K562 (cell line): Measurements from ENCODE around the gene ACACB. TPM values are rescaled to one million over a fixed set of nuclear protein-coding genes. Genes with fewer than 3 reads are reported as not detected.
A peak's percentile ranks its signal among the peaks of the same experiment; 100 is the strongest.

Experiments
- BHLHE40 ChIP-seq: IDR thresholded peaks from 2 replicates; pipeline ENCODE4 v1.6.1; 2011; ENCODE audit warnings: low read length, improper control_type of control experiment
- CHAMP1 ChIP-seq: fragments of 450-650 bp; IDR thresholded peaks from 2 replicates; pipeline ENCODE4 v1.6.1; 2016; ENCODE audit warnings: mild to moderate bottlenecking
- DNMT1 ChIP-seq: fragments of 450-650 bp; IDR thresholded peaks from 2 replicates; pipeline ENCODE4 v1.6.1; 2016; ENCODE audit warnings: antibody characterized with exemption, mild to moderate bottlenecking
- MGA ChIP-seq: fragments of 450-650 bp; IDR thresholded peaks from 2 replicates; pipeline ENCODE4 v1.6.1; 2016; ENCODE audit warnings: mild to moderate bottlenecking, moderate library complexity
- PRPF4 ChIP-seq: fragments of 200-400 bp; formaldehyde crosslinking; IDR thresholded peaks from one replicate; pipeline ENCODE4 v1.6.1; 2017; ENCODE audit warnings: low read length, low read depth, mild to moderate bottlenecking; ENCODE audit not compliant: insufficient read depth, poor library complexity, severe bottlenecking
- ZBTB17 ChIP-seq: fragments of 450-650 bp; formaldehyde crosslinking; IDR thresholded peaks from 2 replicates; pipeline ENCODE4 v1.4.0; 2020; ENCODE audit warnings: mild to moderate bottlenecking
- ZBTB2 ChIP-seq: fragments of 450-650 bp; IDR thresholded peaks from 2 replicates; pipeline ENCODE4 v1.6.1; 2016; ENCODE audit warnings: antibody characterized with exemption
- ZNF77 ChIP-seq: fragments of 250-450 bp; sonication (Bioruptor Pico); IDR thresholded peaks from 2 replicates; pipeline ENCODE4 v1.5.0; 2020
- polyA plus RNA-seq, 8 experiments: library from polyadenylated mRNA; depleted of rRNA in 4 of 8; stranded (reverse) in 5 of 8; unstranded in 3 of 8; fragments of >200 nt; fragmentation: Nextera tagmentation in 2 of 8; fragmentation: Illumina TruSeq in 1 of 8; extraction: Ambion mirVana in 2 of 8; extraction: Trizol in 1 of 8; gene quantifications; 2 replicates each; pipeline versions ENCODE4 v1.2.1 to v1.2.3, GENCODE V29; 2011 to 2014; ENCODE audit warnings: inconsistent platforms in 1 of 8, missing spikeins in 1 of 8
- total RNA-seq, 7 experiments: library from RNA; depleted of rRNA in 6 of 7; stranded (reverse); fragments of >200 nt in 6 of 7; fragmentation: Illumina TruSeq in 2 of 7; extraction: Trizol in 2 of 7; gene quantifications; 2 replicates each; pipeline versions ENCODE4 v1.2.1 to v1.2.3, GENCODE V29; 2011 to 2021; ENCODE audit warnings: low replicate concordance in 1 of 7
- TF ChIP-seq, protein P1 (sequence below): fragments of 450-650 bp; formaldehyde crosslinking; IDR thresholded peaks from 2 replicates; pipeline ENCODE4 v1.4.0; 2020; ENCODE audit warnings: mild to moderate bottlenecking, moderate library complexity

The ACACB gene
- total and polyA plus RNA-seq, 9 of the 15 experiments (the other 6 are each of a cell fraction or from before 2014, with no cell fraction given): 0.10 to 2.5 (median 0.83) TPM

- TF ChIP-seq ZBTB2: no peak
- no peak for TF ChIP-seq PRPF4
- TF ChIP-seq MGA: peak; percentile 93
- TF ChIP-seq, protein P1, sequence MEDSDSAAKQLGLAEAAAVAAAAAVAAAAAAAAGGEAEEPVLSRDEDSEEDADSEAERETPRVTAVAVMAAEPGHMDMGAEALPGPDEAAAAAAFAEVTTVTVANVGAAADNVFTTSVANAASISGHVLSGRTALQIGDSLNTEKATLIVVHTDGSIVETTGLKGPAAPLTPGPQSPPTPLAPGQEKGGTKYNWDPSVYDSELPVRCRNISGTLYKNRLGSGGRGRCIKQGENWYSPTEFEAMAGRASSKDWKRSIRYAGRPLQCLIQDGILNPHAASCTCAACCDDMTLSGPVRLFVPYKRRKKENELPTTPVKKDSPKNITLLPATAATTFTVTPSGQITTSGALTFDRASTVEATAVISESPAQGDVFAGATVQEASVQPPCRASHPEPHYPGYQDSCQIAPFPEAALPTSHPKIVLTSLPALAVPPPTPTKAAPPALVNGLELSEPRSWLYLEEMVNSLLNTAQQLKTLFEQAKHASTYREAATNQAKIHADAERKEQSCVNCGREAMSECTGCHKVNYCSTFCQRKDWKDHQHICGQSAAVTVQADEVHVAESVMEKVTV (CRISPR knock-in tag): no peak
- no peak for TF ChIP-seq BHLHE40
- no peak for TF ChIP-seq ZNF77 (CRISPR knock-in tag)
- TF ChIP-seq DNMT1: no peak
- peak; percentile 76 for TF ChIP-seq ZBTB17
- no peak for TF ChIP-seq CHAMP1
Observed at GRCh38 chr12:109173443-109174240, 57.3 kb downstream of the ACACB start (continued).
